OCI-LY1 (cell line): ENCODE data around the gene GANC.

Source experiments
- CTCF ChIP-seq: fragments of 200-600 bp; sonication (generic), shearing (Covaris generic); IDR thresholded peaks from 2 replicates; pipeline ENCODE4 v1.5.1; 2017; ENCODE audit warnings: mild to moderate bottlenecking, antibody characterized with exemption, low read length, moderate library complexity, mixed read lengths
- EZH2 ChIP-seq: fragments of 200-600 bp; sonication (generic), shearing (Covaris generic); IDR thresholded peaks from 2 replicates; pipeline ENCODE4 v1.8.0; 2017; ENCODE audit warnings: borderline replicate concordance, mixed run types, mild to moderate bottlenecking, antibody characterized with exemption, low read length, moderate library complexity, mixed read lengths

GRCh38 chr15:42367041-42367440 lies 94.0 kb downstream of the GANC start:
- TF ChIP-seq CTCF (no peak), EZH2 (no peak)
